Transverse colon (tissue), 3 donors: ENCODE measurements around the gene JAKMIP2.

Source experiments
- CTCF ChIP-seq, 5 experiments: fragments of 200-600 bp in 3 of 5; fragments of 450-650 bp in 2 of 5; sonication (generic) in 3 of 5; IDR thresholded peaks; 1 replicate in 2 of 5; 2 replicates in 3 of 5; pipeline ENCODE4 v1.5.1; 2016 to 2017; ENCODE audit warnings: antibody characterized with exemption in 5 of 5, inconsistent platforms in 3 of 5, mild to moderate bottlenecking in 2 of 5, moderate library complexity in 1 of 5
- EP300 ChIP-seq: sonication (generic); formaldehyde crosslinking; IDR thresholded peaks from one replicate; pipeline ENCODE4 v1.6.1; 2017; ENCODE audit warnings: antibody characterized with exemption, low read depth
- POLR2A ChIP-seq: fragments of 450-650 bp; IDR thresholded peaks from one replicate; pipeline ENCODE4 v1.6.1; 2016; ENCODE audit warnings: antibody characterized with exemption, mild to moderate bottlenecking, moderate library complexity

- TF ChIP-seq EP300 (no peak), POLR2A (no peak), CTCF (IDR thresholded peaks at IDR 0.05) (no peak)
Measured at GRCh38 chr5:147813696-147814095, 31.2 kb upstream of the JAKMIP2 start.
